GM19395 (cell line): ENCODE results near the gene PCSK6.

Experiments used
- ATAC-seq: cut with Tn5 transposase; IDR thresholded peaks from one replicate; pipeline ENCODE4 v1.9.1; 2021; ENCODE audit warnings: mild to moderate bottlenecking, moderate library complexity; ENCODE audit not compliant: unreplicated experiment

Gene PCSK6

GRCh38 chr15:101499863-101500713, 10.6 kb upstream of the PCSK6 start:
- ATAC-seq = peak; percentile 59

- ATAC-seq = no peak
Measured at GRCh38 chr15:101498717-101499480, 9.4 kb upstream of the PCSK6 start.

GRCh38 chr15:101498076-101498716, 8.7 kb upstream of the PCSK6 start:
- ATAC-seq = no peak

- ATAC-seq = no peak
Measured at GRCh38 chr15:101497484-101498034, 8.1 kb upstream of the PCSK6 start.

GRCh38 chr15:101497017-101497416, 7.5 kb upstream of the PCSK6 start:
- ATAC-seq = no peak

GRCh38 chr15:101496198-101496986, 6.9 kb upstream of the PCSK6 start:
- ATAC-seq = no peak

- no peak for ATAC-seq
Measured at GRCh38 chr15:101495334-101496197, 6.1 kb upstream of the PCSK6 start.

GRCh38 chr15:101494251-101494796, 4.8 kb upstream of the PCSK6 start:
- ATAC-seq = no peak

- no peak for ATAC-seq
Measured at GRCh38 chr15:101492766-101493692, 3.5 kb upstream of the PCSK6 start.

- ATAC-seq = no peak
Measured at GRCh38 chr15:101491734-101492640, 2.5 kb upstream of the PCSK6 start.

- ATAC-seq = no peak
Measured at GRCh38 chr15:101490922-101491733, 1.6 kb upstream of the PCSK6 start.

GRCh38 chr15:101490408-101490891, 943 bp upstream of the PCSK6 start:
- ATAC-seq = no peak

GRCh38 chr15:101489237-101489598, 289 bp downstream of the PCSK6 start:
- no peak for ATAC-seq

- ATAC-seq = no peak
Measured at GRCh38 chr15:101488300-101489164, 975 bp downstream of the PCSK6 start.
